ENCODE measurements around the gene KY.
"Not testable (repeated sequence)": the region's sequence is repeated elsewhere in the genome, so short reads cannot be mapped to it uniquely, and the experiment has no call there.

KY gene

DNA sequence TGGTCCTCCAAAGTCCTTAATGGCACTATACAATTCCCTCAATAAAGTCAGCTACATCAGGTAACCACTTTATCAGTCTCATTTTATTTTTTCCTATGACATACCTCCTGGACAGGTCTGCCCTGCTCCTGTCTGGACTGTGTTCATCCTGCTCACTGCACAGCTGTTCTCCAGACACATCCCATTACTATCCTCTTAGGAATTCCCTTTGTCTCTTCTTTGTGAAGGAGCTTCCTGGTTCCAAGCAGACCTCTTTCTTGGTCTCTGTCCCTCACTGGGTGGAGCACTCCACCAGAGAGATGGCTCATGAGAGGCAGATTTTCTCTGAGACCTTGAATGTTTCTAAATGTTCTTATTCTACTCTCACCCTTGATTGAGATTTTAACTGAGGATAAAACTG is 60.1 kb downstream of the KY start:
- TF ChIP-seq, protein P1, sequence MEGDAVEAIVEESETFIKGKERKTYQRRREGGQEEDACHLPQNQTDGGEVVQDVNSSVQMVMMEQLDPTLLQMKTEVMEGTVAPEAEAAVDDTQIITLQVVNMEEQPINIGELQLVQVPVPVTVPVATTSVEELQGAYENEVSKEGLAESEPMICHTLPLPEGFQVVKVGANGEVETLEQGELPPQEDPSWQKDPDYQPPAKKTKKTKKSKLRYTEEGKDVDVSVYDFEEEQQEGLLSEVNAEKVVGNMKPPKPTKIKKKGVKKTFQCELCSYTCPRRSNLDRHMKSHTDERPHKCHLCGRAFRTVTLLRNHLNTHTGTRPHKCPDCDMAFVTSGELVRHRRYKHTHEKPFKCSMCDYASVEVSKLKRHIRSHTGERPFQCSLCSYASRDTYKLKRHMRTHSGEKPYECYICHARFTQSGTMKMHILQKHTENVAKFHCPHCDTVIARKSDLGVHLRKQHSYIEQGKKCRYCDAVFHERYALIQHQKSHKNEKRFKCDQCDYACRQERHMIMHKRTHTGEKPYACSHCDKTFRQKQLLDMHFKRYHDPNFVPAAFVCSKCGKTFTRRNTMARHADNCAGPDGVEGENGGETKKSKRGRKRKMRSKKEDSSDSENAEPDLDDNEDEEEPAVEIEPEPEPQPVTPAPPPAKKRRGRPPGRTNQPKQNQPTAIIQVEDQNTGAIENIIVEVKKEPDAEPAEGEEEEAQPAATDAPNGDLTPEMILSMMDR (IDR thresholded peaks at IDR 0.05; ENCODE audit: low read depth, low read length), result no peak
- no peak overlapping the region for H3K4me3 ChIP-seq (ENCODE audit: low read depth, low read length)

DNA sequence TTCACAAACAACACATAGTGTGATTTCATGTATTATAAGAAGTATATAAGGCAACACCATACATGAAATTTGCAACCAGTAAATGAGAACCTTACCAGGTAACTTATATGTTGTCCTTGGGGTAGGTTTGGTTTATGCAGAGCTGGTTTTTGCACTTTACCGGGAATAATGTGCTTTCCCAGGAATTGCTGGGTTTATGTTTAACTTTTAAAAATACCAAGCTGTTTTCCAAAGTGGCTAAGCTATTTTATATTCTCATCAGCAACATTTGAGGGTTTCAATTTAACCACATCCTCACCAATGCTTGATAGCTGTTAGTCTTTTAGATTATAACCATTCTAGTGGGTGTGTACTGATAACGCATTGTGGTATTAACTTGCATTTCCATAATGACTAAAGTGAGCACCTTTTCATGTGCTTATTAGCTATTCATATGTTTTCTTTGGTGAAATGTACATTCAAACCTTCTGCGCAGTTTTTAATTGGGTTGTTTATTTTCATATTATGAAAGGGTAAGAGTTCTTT is 71.6 kb downstream of the KY start:
- TF ChIP-seq, protein P1 (IDR thresholded peaks at IDR 0.05; ENCODE audit: low read depth, low read length), result no peak
- H3K4me3 ChIP-seq (ENCODE audit: low read depth, low read length), result no peak overlapping the region

DNA sequence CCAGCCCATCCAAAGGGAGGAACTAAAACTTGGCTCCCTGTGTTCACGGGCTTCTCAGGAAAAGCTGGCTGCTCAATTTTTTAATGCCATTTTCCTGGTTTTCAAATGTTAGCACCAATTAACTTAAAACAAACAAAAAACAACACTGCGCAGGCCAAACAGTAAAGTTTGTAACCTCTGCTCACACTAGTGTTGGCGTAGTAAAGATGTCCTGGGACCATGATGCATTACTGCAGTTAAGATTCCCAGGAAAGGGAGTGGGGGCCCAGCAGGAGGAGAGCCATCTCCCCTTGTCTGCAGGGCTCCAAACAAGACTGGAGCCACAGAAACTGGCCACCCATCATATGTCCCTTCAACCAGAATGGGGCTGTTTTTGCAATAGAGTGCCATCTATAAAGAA is 74.0 kb downstream of the KY start:
- H3K4me3 ChIP-seq (ENCODE audit: low read depth, low read length), result no peak overlapping the region
- TF ChIP-seq, protein P1 (IDR thresholded peaks at IDR 0.05; ENCODE audit: low read depth, low read length), result no peak

DNA sequence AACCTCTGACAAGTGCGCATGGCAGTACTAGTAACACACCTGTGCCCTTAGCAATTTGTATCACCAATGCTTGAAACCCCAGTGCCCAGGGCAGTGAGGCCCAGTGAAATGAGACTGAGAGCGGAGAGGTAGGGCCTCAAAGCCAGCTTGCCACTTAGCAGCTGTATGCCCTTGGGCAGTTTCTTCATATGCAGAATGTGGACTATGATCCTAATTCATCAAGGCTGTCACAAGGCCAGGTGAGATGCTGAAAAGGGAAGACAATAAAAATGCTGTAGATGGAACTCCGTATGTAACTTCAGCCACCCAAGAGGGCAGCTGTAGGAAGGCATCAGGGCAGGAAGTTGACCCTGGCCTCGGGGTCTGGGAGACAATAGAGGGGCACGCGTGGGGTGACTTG is 74.4 kb downstream of the KY start:
- TF ChIP-seq, protein P1 (IDR thresholded peaks at IDR 0.05; ENCODE audit: low read depth, low read length), result no peak
- no peak overlapping the region for H3K4me3 ChIP-seq (ENCODE audit: low read depth, low read length)

DNA sequence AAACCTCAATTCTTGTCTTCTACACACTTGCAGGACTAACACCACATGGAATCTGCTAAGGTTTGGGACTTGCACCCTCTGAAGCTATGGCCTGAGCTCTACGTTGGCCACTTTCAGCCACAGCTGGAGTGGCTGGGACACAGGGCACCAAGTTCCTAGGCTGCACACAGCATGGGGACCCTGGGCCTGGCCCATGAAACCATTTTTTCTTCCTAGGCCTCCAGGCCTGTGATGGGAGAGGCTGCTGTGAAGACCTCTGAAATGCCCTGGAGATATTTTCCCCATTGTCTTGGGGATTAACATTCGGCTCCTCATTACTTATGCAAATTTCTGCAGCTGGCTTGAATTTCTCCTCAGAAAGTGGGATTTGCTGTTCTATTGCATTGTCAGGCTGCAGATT is 80.9 kb downstream of the KY start:
- not testable (repeated sequence) for H3K4me3 ChIP-seq (ENCODE audit: low read depth, low read length)

DNA sequence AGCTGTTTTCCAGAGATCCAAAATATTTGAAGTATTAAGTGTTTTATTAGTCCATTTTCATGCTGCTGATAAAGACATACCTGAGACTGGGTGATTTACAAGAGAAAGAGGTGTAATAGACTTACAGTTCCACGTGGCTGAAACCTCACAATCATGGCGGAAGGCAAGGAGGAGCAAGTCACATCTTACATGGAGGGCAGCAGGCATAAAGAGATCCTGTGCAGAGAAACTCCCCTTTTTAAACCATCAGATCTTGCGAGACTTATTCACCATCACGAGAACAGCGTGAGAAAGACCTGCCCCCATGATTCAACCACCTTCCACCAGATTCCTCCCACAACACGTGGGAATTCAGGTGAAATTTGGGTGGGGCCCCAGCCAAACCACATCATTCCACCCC is 82.0 kb downstream of the KY start:
- no peak overlapping the region for H3K4me3 ChIP-seq (ENCODE audit: low read depth, low read length)
- TF ChIP-seq, protein P1 (IDR thresholded peaks at IDR 0.05; ENCODE audit: low read depth, low read length), result no peak

DNA sequence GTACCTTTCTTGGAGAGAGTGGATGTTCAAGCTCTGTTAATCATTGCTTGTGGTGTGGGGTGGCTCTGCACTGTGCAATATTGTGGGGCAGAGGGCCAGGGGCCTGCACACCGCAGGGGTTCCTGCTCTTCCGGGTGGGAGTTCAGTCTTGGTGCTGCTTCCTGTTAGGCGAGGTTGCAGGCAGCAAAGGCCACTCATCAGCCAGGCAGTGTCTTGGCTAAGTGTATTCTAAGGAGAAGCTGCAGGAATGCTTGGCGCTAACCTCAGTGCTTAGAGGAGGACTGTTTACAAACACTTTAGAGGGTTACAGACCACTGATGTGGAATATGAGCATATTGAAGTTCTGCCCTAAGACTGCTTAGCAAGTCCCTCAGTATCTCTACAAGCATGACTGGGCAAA is 83.2 kb downstream of the KY start:
- no peak overlapping the region for H3K4me3 ChIP-seq (ENCODE audit: low read depth, low read length)
- TF ChIP-seq, protein P1 (IDR thresholded peaks at IDR 0.05; ENCODE audit: low read depth, low read length), result no peak

DNA sequence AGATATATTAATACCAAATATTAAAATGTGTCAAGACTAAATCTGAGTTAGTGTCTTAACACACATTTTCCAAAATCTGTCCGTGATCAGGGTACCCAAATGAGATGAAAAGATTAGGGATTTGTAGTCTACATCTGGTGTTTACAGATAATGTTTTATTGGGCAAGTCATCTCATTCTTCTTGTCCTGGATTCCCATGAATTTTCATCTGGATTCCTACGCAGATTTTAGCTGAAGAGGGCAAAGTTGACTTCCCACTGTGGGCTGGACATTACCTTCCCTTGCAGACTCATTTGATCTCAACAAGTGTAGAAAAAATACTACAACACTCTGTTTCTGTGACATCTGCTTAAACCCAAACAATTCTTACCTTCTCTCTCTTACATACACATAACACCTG is 85.8 kb downstream of the KY start:
- TF ChIP-seq, protein P1 (IDR thresholded peaks at IDR 0.05; ENCODE audit: low read depth, low read length), result no peak
- no peak overlapping the region for H3K4me3 ChIP-seq (ENCODE audit: low read depth, low read length)

Data from WI38 (cell line).